H1 (cell line): ENCODE measurements around the gene ARHGEF3. TPM values are rescaled to one million over a fixed set of nuclear protein-coding genes. Genes with fewer than 3 reads are reported as not detected.
A peak's percentile ranks its signal among the peaks of the same experiment; 100 is the strongest.

Experiments
- CTCF ChIA-PET: fragments of 300-600 bp; sonication (Branson Sonifier 250); formaldehyde crosslinking; loops from one replicate; lab custom pipeline; 2021; ENCODE audit not compliant: partially characterized antibody; lab: Charles Lee
- POLR2A ChIA-PET: fragments of 300-600 bp; sonication (Branson Sonifier 250); formaldehyde crosslinking; loops from one replicate; lab custom pipeline; 2021; ENCODE audit warnings: inconsistent platforms; ENCODE audit not compliant: partially characterized antibody; lab: Charles Lee
- DNase-seq, 2 experiments: peaks; one replicate each; pipeline versions ENCODE4 v3.0.0 to v3.0.0-alpha.2; 2010 to 2022; ENCODE audit warnings: low spot score in 2 of 2, low read depth in 1 of 2, mixed read lengths in 1 of 2
- FAIRE-seq: peaks from 2 replicates; lab custom pipeline; 2011; peaks lifted over from hg19 to GRCh38; lab: Jason Lieb, UNC
- H2AFZ ChIP-seq: 2 replicates; pipeline ENCODE4 v1.8.1; 2012; ENCODE audit warnings: low read length, inconsistent platforms
- H2AK5ac ChIP-seq: 2 replicates; pipeline ENCODE4 v1.6.1; 2013; ENCODE audit warnings: low read depth, low read length
- H2BK120ac ChIP-seq: replicated peaks from 2 replicates; pipeline ENCODE3; 2013; ENCODE audit warnings: low read depth, low read length, inconsistent platforms
- H2BK12ac ChIP-seq: 2 replicates; pipeline ENCODE4 v1.6.1; 2013; ENCODE audit warnings: low read depth, low read length
- H2BK15ac ChIP-seq: 2 replicates; pipeline ENCODE4 v1.6.1; 2013; ENCODE audit warnings: low read length
- H2BK20ac ChIP-seq: 2 replicates; pipeline ENCODE4 v1.6.1; 2013; ENCODE audit warnings: low read length
- H2BK5ac ChIP-seq: 2 replicates; pipeline ENCODE4 v1.6.1; 2013; ENCODE audit warnings: low read depth, low read length
- H3K14ac ChIP-seq: 2 replicates; pipeline ENCODE4 v1.6.1; 2013; ENCODE audit warnings: inconsistent platforms; ENCODE audit not compliant: insufficient read length
- H3K18ac ChIP-seq: 2 replicates; pipeline ENCODE4 v1.6.1; 2013; ENCODE audit warnings: low read length; ENCODE audit errors: extremely low read depth
- H3K23ac ChIP-seq: 2 replicates; pipeline ENCODE4 v1.6.1; 2013; ENCODE audit warnings: inconsistent platforms; ENCODE audit not compliant: insufficient read length
- H3K23me2 ChIP-seq: 2 replicates; pipeline ENCODE4 v1.6.1; 2013; ENCODE audit warnings: low read depth, low read length
- H3K27ac ChIP-seq: 2 replicates; pipeline ENCODE4 v1.6.1; 2011; ENCODE audit warnings: low read depth, low read length, inconsistent platforms
- H3K27me3 ChIP-seq, 4 experiments: replicated peaks in 1 of 4; 1 replicate in 1 of 4; 2 replicates in 3 of 4; pipeline versions ENCODE4 v1.6.1 to v1.8.1; 2011 to 2013; ENCODE audit warnings: low read length in 3 of 4, mild to moderate bottlenecking in 3 of 4, inconsistent platforms in 2 of 4, mixed read lengths in 2 of 4, moderate library complexity in 1 of 4; ENCODE audit not compliant: control insufficient read depth in 3 of 4, insufficient read depth in 3 of 4; ENCODE audit errors: extremely low read depth in 1 of 4
- H3K36me3 ChIP-seq, 4 experiments: 2 replicates each; pipeline versions ENCODE4 v1.6.1 to v1.8.1; 2011 to 2013; ENCODE audit warnings: mild to moderate bottlenecking in 4 of 4, low read length in 3 of 4, moderate library complexity in 2 of 4, control low read depth in 1 of 4, inconsistent platforms in 1 of 4; ENCODE audit not compliant: insufficient read depth in 4 of 4, control insufficient read depth in 2 of 4
- H3K4ac ChIP-seq: replicated peaks from 2 replicates; pipeline ENCODE3; 2013; ENCODE audit warnings: low read length, low read depth, mixed read lengths, inconsistent platforms; ENCODE audit not compliant: insufficient read length
- H3K4me1 ChIP-seq, 4 experiments: replicated peaks in 1 of 4; 1 replicate in 1 of 4; 2 replicates in 3 of 4; pipeline versions ENCODE4 v1.6.1 to v1.8.1; 2011 to 2013; ENCODE audit warnings: low read length in 3 of 4, inconsistent platforms in 2 of 4, mixed read lengths in 1 of 4; ENCODE audit not compliant: insufficient read depth in 4 of 4, control insufficient read depth in 3 of 4
- H3K4me2 ChIP-seq, 2 experiments: 2 replicates each; pipeline versions ENCODE4 v1.6.1 to v1.8.1; 2011 to 2013; ENCODE audit warnings: low read depth in 2 of 2, low read length in 2 of 2, control low read depth in 1 of 2, inconsistent platforms in 1 of 2, mild to moderate bottlenecking in 1 of 2; ENCODE audit not compliant: insufficient read depth in 1 of 2
- H3K4me3 ChIP-seq, 4 experiments: fragments of 200-600, 300-600 bp in 1 of 4; sonication (generic), shearing (Covaris generic), sonication (Bioruptor Twin) in 1 of 4; 2 replicates each; pipeline versions ENCODE4 v1.5.1 to v1.8.1; 2011 to 2016; ENCODE audit warnings: low read length in 4 of 4, low read depth in 3 of 4, control low read depth in 2 of 4, inconsistent platforms in 2 of 4, mild to moderate bottlenecking in 2 of 4, mixed read lengths in 1 of 4, moderate library complexity in 1 of 4; ENCODE audit not compliant: insufficient read depth in 2 of 4; ENCODE audit errors: extremely low read depth in 1 of 4
- H3K56ac ChIP-seq: replicated peaks from 2 replicates; pipeline ENCODE3; 2013; ENCODE audit warnings: low read depth, mild to moderate bottlenecking, mixed read lengths, low read length, inconsistent platforms; ENCODE audit not compliant: insufficient read length
- H3K79me1 ChIP-seq: 2 replicates; pipeline ENCODE4 v1.6.1; 2013; ENCODE audit warnings: low read depth, low read length, control low read depth
- H3K79me2 ChIP-seq, 2 experiments: 2 replicates each; pipeline versions ENCODE4 v1.6.1 to v1.8.1; 2012 to 2013; ENCODE audit warnings: low read length in 2 of 2, mild to moderate bottlenecking in 2 of 2, inconsistent platforms in 1 of 2; ENCODE audit not compliant: insufficient read depth in 2 of 2, control insufficient read depth in 1 of 2
- H3K9ac ChIP-seq, 4 experiments: replicated peaks in 1 of 4; 1 replicate in 1 of 4; 2 replicates in 3 of 4; pipeline versions ENCODE4 v1.6.1 to v1.8.1; 2011 to 2013; ENCODE audit warnings: low read depth in 3 of 4, low read length in 3 of 4, control low read depth in 2 of 4, mild to moderate bottlenecking in 2 of 4, moderate library complexity in 2 of 4, inconsistent platforms in 1 of 4; ENCODE audit errors: extremely low read depth in 1 of 4
- H3K9me3 ChIP-seq, 2 experiments: 2 replicates each; pipeline versions ENCODE4 v1.6.1 to v1.8.1; 2012 to 2013; ENCODE audit warnings: mild to moderate bottlenecking in 2 of 2, moderate library complexity in 2 of 2, control low read depth in 1 of 2, inconsistent platforms in 1 of 2, low read depth in 1 of 2, low read length in 1 of 2, mixed read lengths in 1 of 2; ENCODE audit not compliant: insufficient read depth in 2 of 2
- H4K20me1 ChIP-seq, 2 experiments: replicated peaks in 1 of 2; 2 replicates each; pipeline versions ENCODE3 to v1.8.1; 2011 to 2013; ENCODE audit warnings: inconsistent platforms in 2 of 2, low read length in 2 of 2, mild to moderate bottlenecking in 1 of 2; ENCODE audit not compliant: insufficient read depth in 2 of 2, control insufficient read depth in 1 of 2
- H4K5ac ChIP-seq: 2 replicates; pipeline ENCODE4 v1.6.1; 2013; ENCODE audit warnings: low read length, low read depth, mixed read lengths, inconsistent platforms; ENCODE audit not compliant: insufficient read length
- H4K8ac ChIP-seq: 2 replicates; pipeline ENCODE4 v1.8.0; 2013; ENCODE audit warnings: mild to moderate bottlenecking, moderate library complexity, low read length, inconsistent platforms; ENCODE audit not compliant: insufficient read depth; ENCODE audit errors: extremely low read depth
- H4K91ac ChIP-seq: replicated peaks from 2 replicates; pipeline ENCODE3; 2013; ENCODE audit warnings: low read length, mixed read lengths, inconsistent platforms; ENCODE audit not compliant: insufficient read length
- CHD2 ChIP-seq: IDR thresholded peaks from 2 replicates; pipeline ENCODE4 v1.6.1; 2012; ENCODE audit warnings: low read length, improper control_type of control experiment
- FOSL1 ChIP-seq: IDR thresholded peaks from 2 replicates; pipeline ENCODE4 v1.6.1; 2011; ENCODE audit warnings: mild to moderate bottlenecking, low read depth, low read length, moderate library complexity; ENCODE audit not compliant: insufficient read depth
- HDAC6 ChIP-seq: IDR thresholded peaks from one replicate; pipeline ENCODE4 v1.7.1; 2012; ENCODE audit warnings: low read depth, mild to moderate bottlenecking, inconsistent platforms, low read length, moderate library complexity
- JUND ChIP-seq: IDR thresholded peaks from 2 replicates; pipeline ENCODE4 v1.6.1; 2011; ENCODE audit warnings: mild to moderate bottlenecking, improper control_type of control experiment, low read length
- NANOG ChIP-seq: IDR thresholded peaks from 2 replicates; pipeline ENCODE4 v1.6.1; 2011; ENCODE audit warnings: low read length, low read depth, mild to moderate bottlenecking, inconsistent platforms; ENCODE audit not compliant: insufficient read depth, poor library complexity, severe bottlenecking
- PHF8 ChIP-seq: fragments of 200-600 bp; sonication (generic); conservative IDR thresholded peaks from 2 replicates; pipeline ENCODE4 v1.7.1; 2012; ENCODE audit warnings: low read depth, mild to moderate bottlenecking, inconsistent platforms, low read length, moderate library complexity
- RBBP5 ChIP-seq: IDR thresholded peaks from 2 replicates; pipeline ENCODE4 v1.7.1; 2012; ENCODE audit warnings: low read depth, mild to moderate bottlenecking, inconsistent platforms, low read length, moderate library complexity, borderline replicate concordance
- SIN3A ChIP-seq, 2 experiments: IDR thresholded peaks in 1 of 2; conservative IDR thresholded peaks in 1 of 2; 2 replicates each; pipeline ENCODE4 v1.6.1; 2011 to 2012; ENCODE audit warnings: low read length in 2 of 2, improper control_type of control experiment in 1 of 2, low read depth in 1 of 2, mild to moderate bottlenecking in 1 of 2
- SIRT6 ChIP-seq: IDR thresholded peaks from one replicate; pipeline ENCODE4 v1.7.1; 2012; ENCODE audit warnings: low read length, inconsistent platforms
- SRF ChIP-seq: IDR thresholded peaks from 2 replicates; pipeline ENCODE4 v1.6.1; 2011; ENCODE audit warnings: mild to moderate bottlenecking, low read depth, low read length, moderate library complexity
- WGBS, 2 experiments: shearing (Covaris generic) in 1 of 2; methylation state at CpG; one replicate each; pipeline versions ENCODE4 v1.1.6 to v1.1.7; 2013 to 2015; ENCODE audit warnings: low lambda C conversion rate in 2 of 2, mixed read lengths in 2 of 2, inconsistent platforms in 1 of 2, low coverage in 1 of 2, missing lambda C conversion rate in 1 of 2; ENCODE audit not compliant: insufficient replicate concordance in 2 of 2, insufficient coverage in 1 of 2, insufficient read length in 1 of 2; ENCODE audit errors: extremely low coverage in 1 of 2, missing lambda C conversion rate in 1 of 2; 5-methylcytosine and 5-hydroxymethylcytosine counted together
- polyA plus RNA-seq, 7 experiments: library from polyadenylated mRNA; depleted of rRNA in 3 of 7; stranded (reverse) in 5 of 7; unstranded in 2 of 7; fragments of >200 nt in 5 of 7; fragments of 200-250 nt in 2 of 7; gene quantifications; 1 replicate in 5 of 7; 2 replicates in 1 of 7; 4 replicates in 1 of 7; pipeline versions ENCODE4 v1.2.1 to v1.2.3, GENCODE V29; 2011 to 2013; ENCODE audit warnings: missing spikeins in 2 of 7, mixed read lengths in 2 of 7
- total RNA-seq: library from RNA; stranded (reverse); fragmentation: NEBNext Ultra II Directional; extraction: Animal tissue kit (Norgen Biotek cat#: 25700); gene quantifications from 2 replicates; pipeline ENCODE4 v1.2.1, GENCODE V29; 2021
- TF ChIP-seq, protein P1 (sequence below): IDR thresholded peaks from 2 replicates; pipeline ENCODE4 v1.6.1; 2011; ENCODE audit warnings: low read length, improper control_type of control experiment

ARHGEF3 gene
- total and polyA plus RNA-seq, 2 of the 8 experiments (the other 6 are each of a cell fraction or from before 2014, with no cell fraction given), result 2.8 to 6.0 TPM

DNA sequence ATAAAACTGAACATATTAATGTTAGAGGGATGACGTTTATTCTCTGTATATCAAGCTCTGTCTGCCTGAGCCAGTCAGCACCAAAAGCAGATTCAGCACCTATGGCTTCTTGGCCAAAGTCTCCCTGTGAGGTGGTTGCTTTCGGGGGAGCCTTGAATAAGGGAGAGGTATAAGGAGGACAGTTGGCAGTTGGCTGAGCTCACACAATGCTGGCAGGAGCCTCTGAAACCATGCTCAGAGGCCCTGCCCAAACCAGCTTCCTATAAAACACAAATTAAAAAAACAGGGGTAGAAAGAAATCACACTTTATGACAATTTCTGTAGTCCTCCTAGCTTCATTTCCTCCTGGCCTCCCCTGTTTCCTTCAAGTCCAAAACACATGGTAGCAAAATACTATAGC is 18.8 kb downstream of the ARHGEF3 start:
- H3K23me2 ChIP-seq, result no peaks in the 10 kb centered on the region
- no peaks in the 10 kb centered on the region for H3K27me3 ChIP-seq
- no peak overlapping the region for H2BK15ac ChIP-seq
- H2BK12ac ChIP-seq, result 0 out of 2 replicates have a peak overlapping the region, but pooled peaks have one; percentile 21
- H3K9me3 ChIP-seq, result no peaks in the 10 kb centered on the region
- H2BK20ac ChIP-seq, result no peak overlapping the region
- H4K20me1 ChIP-seq, result no peaks in the 10 kb centered on the region
- no peak overlapping the region for H4K8ac ChIP-seq
- H2BK5ac ChIP-seq, result no peak overlapping the region
- no peaks in the 10 kb centered on the region for H3K79me2 ChIP-seq
- POLR2A ChIA-PET, result no interaction called here
- H3K4ac ChIP-seq, result no peak overlapping the region
- FAIRE-seq (no peak), DNase-seq (no peak)
- H4K91ac ChIP-seq, result no peak overlapping the region
- H2AFZ ChIP-seq, result no peak overlapping the region
- 80% methylated on average over 2 of the region's 2 CpGs; no CpG with 5 or more reads in 1 of the 2 experiments for WGBS, 2 experiments
- H3K79me1 ChIP-seq, result no peaks in the 10 kb centered on the region
- no peak overlapping the region for H3K27ac ChIP-seq
- no peaks in the 10 kb centered on the region for H3K36me3 ChIP-seq
- H3K9ac ChIP-seq, result no peak overlapping the region
- no peak overlapping the region for H3K18ac ChIP-seq
- H3K23ac ChIP-seq, result no peak overlapping the region
- no peak for TF ChIP-seq HDAC6
- no peak for TF ChIP-seq CHD2
- TF ChIP-seq JUND, result no peak
- TF ChIP-seq PHF8, result no peak
- TF ChIP-seq FOSL1, result no peak
- no peak for TF ChIP-seq SIRT6
- no peak for TF ChIP-seq SRF
- TF ChIP-seq RBBP5, result no peak
- TF ChIP-seq NANOG, result no peak
- TF ChIP-seq, protein P1, sequence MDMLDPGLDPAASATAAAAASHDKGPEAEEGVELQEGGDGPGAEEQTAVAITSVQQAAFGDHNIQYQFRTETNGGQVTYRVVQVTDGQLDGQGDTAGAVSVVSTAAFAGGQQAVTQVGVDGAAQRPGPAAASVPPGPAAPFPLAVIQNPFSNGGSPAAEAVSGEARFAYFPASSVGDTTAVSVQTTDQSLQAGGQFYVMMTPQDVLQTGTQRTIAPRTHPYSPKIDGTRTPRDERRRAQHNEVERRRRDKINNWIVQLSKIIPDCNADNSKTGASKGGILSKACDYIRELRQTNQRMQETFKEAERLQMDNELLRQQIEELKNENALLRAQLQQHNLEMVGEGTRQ, result no peak
- no peak for TF ChIP-seq SIN3A (conservative IDR thresholded peaks at IDR 0.05 in 1 of 2, IDR thresholded peaks at IDR 0.05 in 1 of 2; ENCODE audit: low read depth in 1 of 2, low read length in 2 of 2)
- H2BK120ac ChIP-seq, result no peak overlapping the region
- no peak overlapping the region for H3K4me3 ChIP-seq
- CTCF ChIA-PET, result interaction anchor here (0.7 to 1.6 kb wide), 5 partner anchors 12 to 206 kb away, joined by 3 to 10 read pairs (median 3); no protein-coding TSS in a partner anchor
- no peak overlapping the region for H2AK5ac ChIP-seq
- no peak overlapping the region for H3K4me2 ChIP-seq
- H4K5ac ChIP-seq, result no peak overlapping the region
- no peaks in the 10 kb centered on the region for H3K4me1 ChIP-seq
- H3K56ac ChIP-seq, result no peak overlapping the region
- no peak overlapping the region for H3K14ac ChIP-seq
